ENCODE data around the gene TMEM97. TPM values are rescaled to one million over a fixed set of nuclear protein-coding genes. Genes with fewer than 3 reads are reported as not detected.
A peak's percentile ranks its signal among the peaks of the same experiment; 100 is the strongest.

TMEM97 gene
- total RNA-seq, 2 experiments from 2014 or later = 2.6 to 3.7 TPM

- Histone ChIP-seq H3K27ac (ENCODE audit: low read depth in 1 of 2, low read length in 2 of 2) (no peak overlapping the region), H3K36me3 (ENCODE audit: insufficient read depth, low read length) (peaks cover 36% of the 10 kb centered on the region), H3K4me3 (ENCODE audit: low read length) (no peak overlapping the region), H3K9me3 (ENCODE audit: control insufficient read depth in 1 of 2, insufficient read depth in 1 of 2, low read length in 2 of 2) (no peaks in the 10 kb centered on the region), H3K4me1 (ENCODE audit: insufficient read depth, low read length) (peaks cover 38% of the 10 kb centered on the region), H3K27me3 (ENCODE audit: control insufficient read depth in 1 of 2, insufficient read depth in 2 of 2, low read length in 2 of 2) (no peaks in the 10 kb centered on the region)
- peaks cover 48% of the 10 kb centered on the region for H3K36me3 Mint-ChIP-seq (ENCODE audit: low read depth)
- intact Hi-C loops (cut with DNase I, micrococcal nuclease) = loop anchor here in 1 of 2 experiments (10.0 kb wide), 2 partner anchors 312 to 512 kb away; partner anchors contain the start of genes BLTP2 and FAM222B
- CTCF ChIA-PET = no interaction called here
- DNase-seq (no peak), ATAC-seq (ENCODE audit: poor library complexity) (no peak)
- peak overlapping the region; percentile 98 for H3K4me3 Mint-ChIP-seq
- H3K4me1 Mint-ChIP-seq (ENCODE audit: low read depth) = peaks cover 51% of the 10 kb centered on the region
- H3K27ac Mint-ChIP-seq = peak overlapping the region; percentile 88
- no peaks in the 10 kb centered on the region for H3K27me3 Mint-ChIP-seq
- H3K9me3 Mint-ChIP-seq = no peaks in the 10 kb centered on the region
- TF ChIP-seq CTCF (IDR thresholded peaks at IDR 0.05) = no peak
- POLR2A ChIA-PET = interaction anchor here (1.6 kb wide), 1 partner anchor 24 kb away, joined by 4 read pairs; the partner anchor contains the start of gene POLDIP2
Measured at GRCh38 chr17:28333083-28333746, 14.2 kb downstream of the TMEM97 start.

GRCh38 chr17:28334171-28334570 is 15.2 kb downstream of the TMEM97 start:
- H3K4me1 ChIP-seq (ENCODE audit: insufficient read depth, low read length) = peaks cover 38% of the 10 kb centered on the region
- CTCF ChIA-PET = interaction anchor here (2.3 kb wide), 1 partner anchor 15 kb away, joined by 15 read pairs; the partner anchor contains the start of gene TMEM97
- no peaks in the 10 kb centered on the region for H3K27me3 Mint-ChIP-seq
- POLR2A ChIA-PET = interaction anchor here (1.9 to 2.5 kb wide), 2 partner anchors 23 to 616 kb away, joined by 6 to 118 read pairs; partner anchors contain the start of gene POLDIP2
- H3K36me3 Mint-ChIP-seq (ENCODE audit: low read depth) = peaks cover 39% of the 10 kb centered on the region
- no peak overlapping the region for H3K27ac ChIP-seq (ENCODE audit: low read depth in 1 of 2, low read length in 2 of 2)
- peak overlapping the region; percentile 98 for H3K4me3 Mint-ChIP-seq
- H3K4me3 ChIP-seq (ENCODE audit: low read length) = no peak overlapping the region
- intact Hi-C loops (cut with DNase I, micrococcal nuclease) = loop anchor here in 1 of 2 experiments (2.0 to 10.0 kb wide), 3 partner anchors 311 to 619 kb away; partner anchors contain the start of genes BLTP2 and FAM222B
- H3K36me3 ChIP-seq (ENCODE audit: insufficient read depth, low read length) = peaks cover 31% of the 10 kb centered on the region
- peak overlapping the region; percentile 88 for H3K27ac Mint-ChIP-seq
- no peaks in the 10 kb centered on the region for H3K9me3 ChIP-seq (ENCODE audit: control insufficient read depth in 1 of 2, insufficient read depth in 1 of 2, low read length in 2 of 2)
- H3K9me3 Mint-ChIP-seq = no peaks in the 10 kb centered on the region
- ATAC-seq (ENCODE audit: poor library complexity) = no peak
- no peaks in the 10 kb centered on the region for H3K27me3 ChIP-seq (ENCODE audit: control insufficient read depth in 1 of 2, insufficient read depth in 2 of 2, low read length in 2 of 2)
- DNase-seq = peak in 2 of 14 experiments; percentile 2 to 36
- peaks cover 56% of the 10 kb centered on the region for H3K4me1 Mint-ChIP-seq (ENCODE audit: low read depth)
- TF ChIP-seq CTCF (IDR thresholded peaks at IDR 0.05) = no peak

- intact Hi-C loops (cut with DNase I, micrococcal nuclease) = loop anchor here (1.0 to 10.0 kb wide), 7 partner anchors 15 to 618 kb away; partner anchors contain the start of genes TMEM97 (in 2 of the 2), BLTP2 (in 1 of the 2), FAM222B (in 1 of the 2) and NLK (in 1 of the 2)
- Mint-ChIP-seq H3K27ac (peak overlapping the region; percentile 88), H3K9me3 (no peaks in the 10 kb centered on the region), H3K27me3 (no peaks in the 10 kb centered on the region), H3K4me3 (peak overlapping the region; percentile 98), H3K4me1 (ENCODE audit: low read depth) (peaks cover 56% of the 10 kb centered on the region), H3K36me3 (ENCODE audit: low read depth) (peaks cover 35% of the 10 kb centered on the region)
- peak overlapping the region; percentile 87 to 91 for H3K27ac ChIP-seq (ENCODE audit: low read depth in 1 of 2, low read length in 2 of 2)
- TF ChIP-seq CTCF (IDR thresholded peaks at IDR 0.05) = no peak
- H3K27me3 ChIP-seq (ENCODE audit: control insufficient read depth in 1 of 2, insufficient read depth in 2 of 2, low read length in 2 of 2) = no peaks in the 10 kb centered on the region
- ChIA-PET POLR2A (interaction anchor here (0.7 to 2.5 kb wide), 18 partner anchors 9 to 959 kb away, joined by 3 to 118 read pairs (median 6); partner anchors contain the start of genes BLTP2, LYRM9, NUFIP2 and PHF12), CTCF (interaction anchor here (0.9 to 2.3 kb wide), 5 partner anchors 16 to 102 kb away, joined by 3 to 15 read pairs (median 5); partner anchors contain the start of genes POLDIP2 and TMEM97)
- H3K4me1 ChIP-seq (ENCODE audit: insufficient read depth, low read length) = peaks cover 38% of the 10 kb centered on the region
- ATAC-seq (ENCODE audit: poor library complexity) (no peak), DNase-seq (peak in 1 of 14 experiments; percentile 11)
- H3K4me3 ChIP-seq (ENCODE audit: low read length) = peak overlapping the region; percentile 92
- H3K36me3 ChIP-seq (ENCODE audit: insufficient read depth, low read length) = peaks cover 32% of the 10 kb centered on the region
- H3K9me3 ChIP-seq (ENCODE audit: control insufficient read depth in 1 of 2, insufficient read depth in 1 of 2, low read length in 2 of 2) = no peaks in the 10 kb centered on the region
Measured at GRCh38 chr17:28334666-28335200, 15.7 kb downstream of the TMEM97 start.

All from CD4-positive, alpha-beta T cell (primary cell).